GM18868 (cell line): Measurements from ENCODE around the gene SLC1A2.

Source experiments
- ATAC-seq: cut with Tn5 transposase; IDR thresholded peaks from one replicate; pipeline ENCODE4 v1.9.1; 2021; ENCODE audit warnings: mild to moderate bottlenecking, moderate library complexity; ENCODE audit not compliant: unreplicated experiment

The SLC1A2 gene

DNA sequence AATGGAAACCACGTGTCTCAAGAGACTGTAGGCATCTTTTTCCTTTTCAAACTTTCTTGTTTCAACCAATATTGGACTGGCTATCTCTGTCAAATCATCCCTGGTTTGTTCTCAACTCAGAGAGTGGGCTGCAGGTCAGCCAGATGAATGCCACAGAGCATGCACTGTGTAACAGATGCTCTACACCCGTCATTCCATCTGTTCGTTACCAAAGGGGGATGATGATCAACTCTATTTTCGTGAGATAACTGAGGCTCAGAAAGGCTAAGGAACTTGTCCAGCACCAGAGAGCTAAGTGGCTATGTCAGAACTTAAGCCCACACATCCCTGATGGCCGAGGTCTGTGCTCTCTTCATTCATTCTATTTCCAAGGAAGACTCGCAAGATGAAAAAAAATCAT is 42.1 kb downstream of the SLC1A2 start:
- no peak for ATAC-seq

GRCh38 chr11:35376613-35377012 is 42.7 kb downstream of the SLC1A2 start:
- no peak for ATAC-seq

- ATAC-seq: no peak
Observed at GRCh38 chr11:35376118-35376510, 43.2 kb downstream of the SLC1A2 start.

- no peak for ATAC-seq
Observed at GRCh38 chr11:35375332-35376117, 43.8 kb downstream of the SLC1A2 start.

- no peak for ATAC-seq
Observed at GRCh38 chr11:35373284-35373933, 45.9 kb downstream of the SLC1A2 start.

DNA sequence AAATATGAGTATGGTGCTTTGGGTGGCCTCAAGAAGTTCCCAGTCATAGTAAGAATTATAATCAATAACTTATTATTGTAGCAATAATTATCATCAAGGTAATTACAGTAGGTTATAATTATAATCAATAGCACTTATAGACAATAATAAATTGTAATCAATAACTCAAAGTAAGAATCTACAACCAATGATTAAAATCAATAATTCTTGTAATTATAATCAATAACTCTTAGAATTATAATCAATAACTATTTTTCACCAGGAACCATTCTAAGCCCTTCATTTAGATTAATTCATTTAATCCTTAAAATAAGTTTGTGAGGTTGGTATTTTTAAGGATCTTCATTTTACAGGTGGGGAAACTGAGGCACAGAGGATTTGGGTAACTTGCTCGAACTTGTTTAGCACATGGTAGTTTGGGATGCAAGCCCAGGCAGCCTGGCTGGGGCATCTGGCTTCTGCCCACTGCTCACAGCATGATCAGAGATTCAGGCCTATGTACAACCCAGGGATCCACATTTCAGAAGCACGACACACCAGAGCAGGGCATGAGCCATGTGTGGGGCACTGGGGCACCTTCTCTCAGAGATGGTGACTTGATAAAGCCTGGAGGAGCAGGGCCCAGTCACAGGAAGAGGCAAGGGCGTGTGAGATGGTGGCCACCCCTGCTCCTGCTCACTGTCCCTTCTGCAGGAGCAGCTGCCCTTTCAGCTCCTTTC is 46.6 kb downstream of the SLC1A2 start:
- ATAC-seq: no peak

GRCh38 chr11:35367491-35367890 is 51.9 kb downstream of the SLC1A2 start:
- ATAC-seq: no peak

- ATAC-seq: no peak
Observed at GRCh38 chr11:35366798-35367197, 52.6 kb downstream of the SLC1A2 start.

GRCh38 chr11:35365961-35366360 is 53.4 kb downstream of the SLC1A2 start:
- ATAC-seq: no peak

GRCh38 chr11:35365395-35365794 is 54.0 kb downstream of the SLC1A2 start:
- ATAC-seq: no peak

- ATAC-seq: no peak
Observed at GRCh38 chr11:35363854-35364780, 55.2 kb downstream of the SLC1A2 start.

DNA sequence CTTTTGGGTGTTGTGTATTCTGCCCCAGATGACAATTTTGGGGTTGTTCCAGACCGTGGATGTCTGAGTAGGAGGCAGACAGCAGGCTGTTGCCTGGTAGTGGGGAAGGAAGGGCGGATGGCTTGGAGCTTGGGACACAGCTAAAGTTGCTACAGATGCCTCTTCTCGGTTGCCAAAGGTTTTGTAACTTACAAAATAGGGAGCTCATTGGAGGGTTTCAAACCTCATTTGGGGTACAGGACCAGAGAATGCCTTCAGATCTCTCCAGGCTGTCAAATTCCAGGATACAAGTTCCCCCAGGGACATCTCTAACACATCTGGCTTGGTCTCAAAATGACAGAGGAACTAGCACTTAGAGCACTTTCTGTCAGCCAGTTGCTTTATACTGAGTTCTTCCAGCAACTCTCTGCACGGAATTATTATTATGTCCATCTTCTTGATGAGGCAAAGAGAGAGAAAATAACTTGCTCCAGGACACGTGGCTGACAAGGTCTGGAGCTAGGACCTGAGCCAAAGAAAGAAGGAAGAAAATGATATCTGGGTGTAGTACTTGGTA is 56.0 kb downstream of the SLC1A2 start:
- ATAC-seq: no peak

DNA sequence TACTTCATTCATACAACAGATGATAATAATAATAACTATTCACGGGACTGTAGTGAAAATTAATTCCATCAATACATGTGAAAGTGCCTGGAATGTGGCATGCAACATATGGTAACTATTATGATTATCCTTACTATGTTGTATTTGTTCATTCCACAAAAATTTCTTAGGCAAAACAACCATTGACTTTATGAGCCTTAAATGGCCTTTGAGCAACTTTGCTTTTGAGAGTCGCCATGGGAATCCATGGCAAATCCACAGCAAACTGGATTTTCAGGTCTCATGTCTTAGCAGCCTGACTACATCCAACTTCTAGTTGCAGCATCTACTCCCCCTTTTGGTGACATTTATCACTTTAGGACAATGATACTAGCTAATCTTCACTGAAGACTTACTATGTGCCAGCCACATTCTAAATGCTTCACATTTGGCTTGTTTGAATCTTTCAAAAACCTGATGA is 56.8 kb downstream of the SLC1A2 start:
- ATAC-seq: no peak

- ATAC-seq: no peak
Observed at GRCh38 chr11:35360055-35360530, 59.3 kb downstream of the SLC1A2 start.

DNA sequence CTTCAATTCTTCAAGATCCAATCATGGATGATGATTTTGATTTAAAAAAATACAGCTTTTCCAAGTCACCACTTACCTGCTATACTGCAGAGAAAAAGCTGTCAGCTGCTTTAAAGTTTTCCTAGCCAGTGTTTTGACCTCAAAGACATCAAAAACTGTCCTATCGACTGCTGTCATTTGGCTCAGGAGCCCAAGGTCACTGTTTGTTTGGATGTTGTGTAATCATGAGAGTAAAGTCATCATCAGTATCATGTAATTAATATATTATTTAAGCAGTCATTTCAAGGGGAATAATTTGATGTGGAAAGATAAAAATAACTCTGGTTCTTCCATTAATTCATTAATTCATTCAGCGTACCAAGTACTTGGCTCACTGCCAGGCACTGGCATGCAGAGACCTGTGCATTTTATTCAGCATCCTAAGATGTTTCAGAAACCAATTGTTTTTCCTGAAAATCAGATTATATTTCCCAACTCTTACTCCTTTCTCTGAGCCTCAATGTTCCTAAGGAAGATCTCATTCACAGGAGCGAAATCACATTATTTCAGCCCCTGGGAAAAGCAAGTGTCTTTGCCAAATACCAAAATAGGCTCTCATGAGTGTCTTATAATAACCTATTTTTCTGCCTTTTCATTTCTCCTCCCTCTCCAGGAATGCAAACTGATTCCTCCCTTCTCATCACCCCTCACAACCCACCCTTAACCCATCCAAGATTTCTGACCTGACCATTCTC is 59.9 kb downstream of the SLC1A2 start:
- no peak for ATAC-seq

GRCh38 chr11:35358391-35358790 is 61.0 kb downstream of the SLC1A2 start:
- no peak for ATAC-seq

- ATAC-seq: no peak
Observed at GRCh38 chr11:35357923-35358322, 61.4 kb downstream of the SLC1A2 start.

DNA sequence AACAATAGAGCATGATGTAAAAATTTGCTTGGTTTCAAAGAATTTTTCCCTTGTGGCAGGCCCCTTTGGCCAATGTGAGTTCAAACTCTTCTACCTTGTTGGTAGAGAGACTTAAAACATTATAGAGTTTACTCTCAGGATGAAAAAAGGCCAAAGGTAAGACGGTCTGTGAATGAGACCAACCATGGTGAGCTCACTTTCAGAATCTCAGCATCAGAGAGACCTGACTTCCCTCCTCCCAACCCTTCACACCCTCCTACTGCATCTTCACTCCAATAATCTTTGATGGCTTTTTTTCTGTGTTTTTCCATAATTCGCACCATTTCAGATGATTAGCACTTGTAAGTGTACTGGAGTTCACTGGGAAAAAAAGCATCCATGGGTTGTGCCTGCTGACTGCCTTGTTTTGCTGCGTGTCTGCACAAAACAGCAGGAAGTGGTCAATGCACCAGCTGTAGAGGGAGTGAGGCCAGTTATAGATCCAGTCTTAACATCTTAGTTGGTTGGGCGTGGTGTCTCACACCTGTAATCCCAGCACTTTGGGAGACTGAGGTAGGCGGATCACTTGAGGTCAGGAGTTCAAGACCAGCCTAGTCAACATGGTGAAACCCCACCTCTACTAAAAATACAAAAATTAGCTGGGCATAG is 64.1 kb downstream of the SLC1A2 start:
- ATAC-seq: no peak

- no peak for ATAC-seq
Observed at GRCh38 chr11:35354644-35355043, 64.7 kb downstream of the SLC1A2 start.
